NCI-H146 treated with DMSO at 0.1 percent for 48 hours (cell line): Measurements from ENCODE around the gene CHMP4B.

ENCODE experiments used
- DNase-seq: peaks from one replicate; lab custom pipeline; 2025; ENCODE audit not compliant: unreplicated experiment; lab: John Stamatoyannopoulos, UW

The CHMP4B gene

DNA sequence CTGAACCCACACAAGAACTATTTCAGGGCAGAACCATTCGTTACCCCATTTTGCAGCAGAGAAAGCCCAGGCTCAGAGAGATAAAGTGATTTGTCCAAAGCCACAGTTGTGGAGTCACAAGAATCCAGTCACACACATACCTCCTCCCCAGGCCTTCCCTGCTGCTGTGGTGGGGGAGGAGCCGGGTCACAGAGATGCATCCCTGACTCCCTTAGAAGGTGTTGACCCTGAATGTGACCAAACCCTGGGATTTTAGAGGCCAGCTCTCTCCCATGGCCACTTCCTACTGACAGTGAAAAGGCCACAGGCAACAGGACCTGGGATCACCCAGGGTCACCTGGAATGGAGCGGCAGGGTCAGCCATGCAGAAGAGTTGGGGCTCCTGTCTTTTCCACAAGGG is 48.6 kb downstream of the CHMP4B start:
- DNase-seq, result no peak

GRCh38 chr20:33861458-33861857 is 50.3 kb downstream of the CHMP4B start:
- no peak for DNase-seq

DNA sequence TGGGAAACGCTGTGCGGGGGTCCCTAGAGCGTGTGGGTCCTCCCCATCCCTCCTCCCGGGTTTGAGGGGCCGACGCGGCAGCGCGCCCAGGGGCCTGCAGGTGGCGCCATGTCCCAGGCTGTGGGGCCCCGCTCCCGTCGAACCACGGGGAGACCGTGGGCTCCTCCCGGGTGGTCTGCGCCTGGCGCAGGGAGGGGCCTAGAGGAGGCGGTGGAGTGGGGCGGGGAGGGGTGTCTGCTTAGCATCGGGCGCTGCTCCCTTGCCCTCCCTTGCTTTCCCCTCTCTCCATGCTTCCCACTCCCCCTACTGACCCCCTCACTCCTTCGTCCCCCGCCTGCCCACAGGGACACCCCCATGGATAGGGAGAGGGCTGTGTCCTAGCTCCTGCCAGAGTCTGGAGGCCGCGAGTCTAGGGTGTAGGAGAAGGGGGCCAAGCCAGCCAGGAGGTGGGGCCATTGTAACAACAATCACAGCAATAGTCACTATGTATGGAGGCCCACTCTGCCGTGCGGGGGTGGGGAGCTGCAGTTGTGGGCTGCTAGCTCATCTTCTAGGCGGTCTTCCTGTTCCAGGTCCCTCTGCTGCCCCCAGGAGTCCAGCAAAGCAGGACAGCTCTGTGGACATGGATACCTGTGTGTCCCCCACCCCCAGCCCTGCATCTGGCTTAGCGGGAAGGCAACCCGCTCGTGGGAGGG is 51.7 kb downstream of the CHMP4B start:
- peak; percentile 8 for DNase-seq

- DNase-seq, result no peak
These were observed 52.5 kb downstream of the CHMP4B start for GRCh38 chr20:33863440-33864323.

DNA sequence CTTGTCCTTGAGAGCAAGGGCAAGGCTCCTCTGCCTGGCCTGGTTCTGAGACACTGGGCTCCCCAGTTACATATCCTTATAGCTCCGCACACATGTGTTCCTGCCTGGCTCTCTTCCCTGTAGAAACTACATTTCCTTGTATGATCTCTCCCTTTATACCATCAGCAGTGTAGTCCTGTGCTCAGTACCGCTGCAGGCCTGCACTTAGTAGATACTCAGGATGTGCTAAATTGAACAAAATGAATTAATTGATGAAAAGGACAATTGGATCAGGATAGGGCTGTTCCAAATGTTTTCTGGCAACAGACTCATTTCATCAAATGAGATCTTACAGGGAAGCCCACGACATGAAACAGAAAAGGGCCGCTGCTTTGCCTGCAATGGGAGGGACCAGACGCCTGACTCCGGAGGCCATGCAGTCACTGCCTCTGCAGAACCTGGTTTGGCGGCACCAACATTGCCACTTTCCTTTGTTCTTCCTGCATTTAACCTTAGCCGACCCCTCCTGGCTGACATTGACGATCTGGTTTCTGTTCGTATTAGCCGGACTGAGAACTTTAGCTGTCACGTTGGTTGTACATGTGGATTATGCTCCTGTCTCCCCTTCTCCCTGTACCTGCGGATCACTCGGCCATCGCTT is 53.3 kb downstream of the CHMP4B start:
- no peak for DNase-seq

GRCh38 chr20:33865761-33866370 is 54.7 kb downstream of the CHMP4B start:
- no peak for DNase-seq

GRCh38 chr20:33866398-33867100 is 55.4 kb downstream of the CHMP4B start:
- DNase-seq, result no peak

DNA sequence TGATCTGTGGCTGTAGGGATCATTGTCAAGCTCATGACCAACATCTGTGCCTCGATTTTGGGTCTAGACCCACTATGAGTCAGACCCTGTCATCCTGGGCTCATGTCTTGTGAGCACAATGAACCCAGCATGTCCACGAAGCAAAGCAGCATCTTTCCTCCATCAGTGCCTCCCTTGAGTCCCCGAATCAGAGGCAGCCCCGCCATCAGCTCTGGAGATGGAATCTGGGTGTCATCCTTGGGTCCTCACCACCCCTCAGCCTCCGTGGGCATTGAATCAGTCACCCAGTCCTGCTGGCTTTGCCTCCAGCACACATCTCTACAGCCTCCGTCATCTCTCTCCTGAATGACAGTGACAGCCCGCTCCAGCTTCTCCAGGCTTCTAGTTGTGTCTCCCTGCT is 56.9 kb downstream of the CHMP4B start:
- no peak for DNase-seq

DNA sequence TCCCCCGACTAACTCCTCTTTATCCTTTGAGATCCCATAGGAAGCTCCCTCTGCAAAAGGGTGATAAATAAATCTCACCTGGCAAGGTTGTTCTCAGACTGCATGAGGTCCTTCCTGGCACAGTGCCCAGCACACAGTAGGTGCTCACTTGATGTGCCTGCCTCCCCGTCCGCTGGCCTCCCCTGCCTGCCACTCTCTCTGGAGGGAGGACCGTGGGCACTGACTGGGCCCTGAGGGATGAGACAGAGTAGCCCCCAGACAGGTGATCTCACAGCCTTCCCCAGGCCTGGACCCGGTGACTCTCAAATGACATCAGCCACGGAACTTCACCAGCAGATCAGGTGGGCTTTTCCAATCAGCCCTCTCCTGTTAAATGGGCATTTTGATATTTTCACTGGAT is 57.4 kb downstream of the CHMP4B start:
- no peak for DNase-seq

DNA sequence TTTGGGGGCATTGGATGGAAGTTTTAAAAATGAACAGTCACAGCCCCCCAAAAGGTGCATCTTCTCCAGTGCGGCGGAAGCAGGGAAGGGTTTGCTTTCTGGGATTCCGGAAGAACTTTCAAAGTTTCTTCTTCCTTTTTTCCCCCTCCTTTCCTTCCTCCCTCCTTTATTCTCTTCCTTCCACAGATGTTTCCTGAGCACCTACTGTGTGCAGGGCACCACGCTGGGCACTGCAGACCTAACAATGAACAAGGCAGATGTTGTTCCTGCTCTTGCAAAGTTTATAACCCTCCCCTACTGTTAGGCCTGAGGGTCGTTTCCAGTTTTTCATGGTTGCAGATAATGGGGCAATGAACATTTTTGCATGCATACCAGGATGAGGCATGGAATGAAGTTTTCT is 58.1 kb downstream of the CHMP4B start:
- no peak for DNase-seq

- no peak for DNase-seq
These were observed 60.2 kb downstream of the CHMP4B start for GRCh38 chr20:33871362-33871761.

DNA sequence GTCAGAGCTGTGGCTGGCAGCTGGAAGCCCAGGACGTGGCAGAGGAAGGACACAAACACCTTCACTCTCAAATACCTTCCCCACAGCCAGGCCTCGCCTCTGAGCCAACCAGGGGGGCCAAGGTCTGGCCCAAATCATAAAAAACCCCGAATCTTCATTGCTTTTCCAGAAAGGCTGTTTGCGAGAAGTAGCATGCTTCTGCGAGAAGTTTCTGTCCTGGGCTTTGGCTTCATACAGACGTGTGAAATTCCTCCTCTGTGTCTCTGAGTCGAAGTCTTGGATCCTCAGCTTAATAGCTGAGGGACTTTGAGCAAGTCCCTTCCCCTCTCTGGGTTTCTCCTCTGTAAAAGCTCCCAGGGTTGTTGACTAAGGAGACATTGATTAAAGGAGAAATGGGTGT is 63.0 kb downstream of the CHMP4B start:
- no peak for DNase-seq

GRCh38 chr20:33875055-33875454 is 63.9 kb downstream of the CHMP4B start:
- no peak for DNase-seq

- DNase-seq, result no peak
These were observed 64.4 kb downstream of the CHMP4B start for GRCh38 chr20:33875534-33876026.

DNA sequence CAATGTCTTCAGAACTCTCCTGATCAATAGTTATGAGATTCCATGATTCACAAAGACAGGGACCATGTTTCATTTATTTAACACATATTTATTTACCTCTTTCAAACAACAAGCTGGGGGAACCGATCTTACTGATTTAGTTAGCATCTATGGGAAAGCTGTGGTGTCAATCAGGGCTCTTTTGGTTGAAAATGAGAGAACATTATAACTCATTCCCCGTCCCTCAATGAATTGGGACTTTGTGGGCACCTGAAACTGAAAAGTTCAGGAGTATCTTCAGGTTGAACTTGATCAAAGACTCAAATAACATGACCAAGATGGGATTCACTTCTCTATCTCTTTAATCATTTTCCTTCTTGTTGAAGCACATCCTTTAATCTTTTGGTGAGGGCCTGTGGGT is 67.4 kb downstream of the CHMP4B start:
- no peak for DNase-seq

DNA sequence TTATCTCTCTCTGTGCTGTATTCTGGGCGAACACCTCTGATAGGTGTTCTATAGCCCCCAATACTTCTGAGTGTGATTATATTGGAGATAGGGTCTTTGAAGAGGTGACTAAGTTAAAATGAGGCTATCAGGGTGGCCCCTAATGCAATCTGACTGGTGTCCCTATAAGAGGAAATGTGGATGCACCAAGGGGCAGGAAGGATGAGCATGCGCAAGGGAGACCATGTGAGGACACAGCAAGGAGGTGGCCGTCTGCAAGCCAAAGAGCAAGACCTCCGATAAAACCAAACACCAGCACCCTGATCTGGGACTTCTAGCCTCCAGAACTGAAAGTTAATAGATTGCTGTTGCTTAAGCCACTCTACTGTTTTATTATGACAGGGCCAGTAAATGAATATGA is 69.2 kb downstream of the CHMP4B start:
- no peak for DNase-seq

DNA sequence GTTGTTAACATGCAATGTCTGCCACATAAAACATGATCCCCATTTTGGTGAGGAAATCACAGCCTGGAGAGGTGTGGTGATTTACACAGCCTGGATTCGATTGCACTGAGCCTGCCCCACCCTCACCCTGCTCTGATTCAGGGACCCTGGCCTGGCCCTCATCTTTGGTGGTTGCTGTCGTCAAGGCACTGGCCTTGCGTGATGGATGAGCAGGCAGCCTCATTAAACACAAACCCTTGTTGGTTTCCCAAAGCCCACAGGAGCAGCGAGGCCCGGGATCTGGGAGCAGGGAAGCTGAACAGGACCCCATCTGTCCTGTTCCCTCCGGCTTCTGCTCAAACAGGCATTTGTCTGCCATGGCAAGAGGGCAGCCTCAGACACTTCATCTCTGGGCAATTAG is 70.8 kb downstream of the CHMP4B start:
- DNase-seq, result no peak

DNA sequence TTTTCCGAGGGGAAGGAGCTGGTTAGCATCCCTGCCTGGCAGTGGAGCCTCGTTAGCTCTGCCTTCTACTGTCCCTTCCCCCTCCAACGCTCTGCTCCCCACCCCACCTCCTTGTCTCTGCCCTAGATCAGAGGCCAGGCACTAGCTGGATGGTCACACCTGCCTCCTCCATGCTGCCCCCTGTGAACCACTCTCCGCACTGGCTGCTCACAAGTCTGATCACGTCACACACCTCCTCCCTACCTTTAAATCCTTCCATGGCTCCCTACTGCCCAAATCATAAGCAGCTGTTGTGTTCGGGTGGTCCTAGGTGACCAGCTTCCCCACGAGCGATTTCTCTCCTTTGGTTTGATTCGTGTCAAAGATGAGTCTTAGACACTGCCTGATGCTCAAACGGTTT is 71.3 kb downstream of the CHMP4B start:
- no peak for DNase-seq

- no peak for DNase-seq
These were observed 72.0 kb downstream of the CHMP4B start for GRCh38 chr20:33883164-33883563.

DNA sequence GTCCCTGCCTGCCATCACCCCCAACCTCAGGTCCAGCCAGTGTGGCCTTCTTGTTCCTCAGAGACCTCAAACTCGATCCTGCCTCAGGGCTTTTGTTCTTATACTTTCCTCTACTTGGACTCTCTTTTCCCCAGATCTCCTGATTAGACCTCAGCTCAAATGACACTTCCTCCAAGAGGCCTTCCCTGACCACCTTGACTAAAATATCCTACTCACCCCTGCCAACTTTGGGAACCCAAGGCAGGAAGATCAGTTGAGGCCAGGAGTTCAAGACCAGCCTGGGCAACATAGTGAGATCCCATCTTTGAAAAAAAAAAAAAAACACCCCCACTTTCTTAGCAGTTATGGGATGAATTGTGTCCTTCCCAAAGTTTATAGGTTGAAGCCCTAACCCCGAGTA is 73.5 kb downstream of the CHMP4B start:
- DNase-seq, result no peak

- DNase-seq, result no peak
These were observed 78.2 kb downstream of the CHMP4B start for GRCh38 chr20:33889312-33889711.
